GM19035 (cell line): ENCODE results near the gene GSTM5.
"Not testable (repeated sequence)": the region's sequence is repeated elsewhere in the genome, so short reads cannot be mapped to it uniquely, and the experiment has no call there.

ENCODE experiments used
- ATAC-seq: cut with Tn5 transposase; IDR thresholded peaks from one replicate; pipeline ENCODE4 v1.9.1; 2021; ENCODE audit not compliant: unreplicated experiment

Gene GSTM5

DNA sequence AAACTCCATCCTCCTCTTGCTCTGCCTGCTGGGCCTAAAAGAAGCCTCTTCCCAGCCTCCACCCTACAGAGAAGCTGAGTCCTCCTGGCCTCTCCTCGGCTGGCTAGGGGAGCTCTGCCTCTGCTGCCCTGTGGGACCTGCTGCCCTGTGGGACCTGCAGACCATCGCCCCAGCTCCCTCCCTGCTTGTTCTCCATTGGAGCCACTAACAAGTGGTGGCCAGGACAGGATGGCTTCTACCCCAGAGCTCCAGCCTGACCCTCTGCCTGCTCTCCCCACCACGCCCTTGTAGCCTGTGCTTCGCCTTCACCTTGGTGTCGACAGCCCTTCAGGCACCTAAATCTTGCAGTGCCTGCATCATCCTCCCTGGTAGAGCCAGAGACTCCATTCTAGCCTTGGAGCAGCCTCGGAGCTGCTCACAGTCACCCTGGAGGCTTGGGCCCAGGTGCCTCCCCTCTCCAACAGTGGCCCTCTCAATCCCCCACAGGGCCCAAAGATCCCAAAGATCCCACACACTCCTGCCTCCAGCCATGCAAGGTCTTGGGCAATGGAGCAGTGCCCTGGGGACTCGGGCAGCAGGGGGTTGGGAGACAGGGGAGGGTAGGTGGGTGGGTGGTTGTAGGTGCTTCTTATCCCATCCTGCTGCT, 48.7 kb downstream of the GSTM5 start:
- ATAC-seq: no peak

DNA sequence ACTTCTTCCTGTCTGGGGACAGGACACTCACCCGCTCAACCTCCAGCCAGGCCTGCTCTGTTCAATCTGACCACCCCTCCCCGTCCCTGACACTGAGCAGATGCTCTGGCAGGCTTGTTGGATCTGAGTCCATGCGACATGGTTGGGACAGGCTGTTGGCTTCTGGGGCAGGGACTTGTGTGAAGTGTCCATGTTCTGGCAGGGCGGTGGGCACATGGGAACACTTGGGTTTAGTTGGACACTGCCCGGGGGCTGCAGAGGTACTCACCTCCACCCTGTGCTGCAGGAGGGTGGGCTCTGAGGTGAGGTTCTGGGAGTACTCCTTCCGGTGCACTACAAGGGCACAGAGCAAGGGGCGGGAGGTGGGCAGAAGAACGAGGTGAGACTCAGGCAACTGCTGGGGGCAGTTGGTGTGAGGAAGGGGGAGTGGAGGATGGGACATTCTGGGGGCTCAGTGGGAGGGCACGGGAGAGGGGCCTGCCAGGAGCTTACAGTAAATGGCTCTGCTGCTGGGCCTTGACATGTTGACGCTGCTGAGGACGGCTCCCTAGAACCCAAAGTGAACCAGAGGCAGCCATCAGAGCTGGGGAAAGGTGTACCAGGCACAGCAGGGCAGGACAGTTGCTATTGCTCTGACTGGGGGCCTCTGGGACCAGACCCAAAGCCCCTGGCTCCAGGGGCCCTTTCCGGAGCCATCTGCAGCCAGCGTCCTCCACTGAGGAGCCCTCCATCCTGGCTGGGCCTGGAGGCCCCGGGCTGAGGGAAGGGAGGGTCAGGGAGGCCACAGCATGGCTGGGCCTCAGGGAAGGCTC, 49.4 kb downstream of the GSTM5 start:
- ATAC-seq: no peak

DNA sequence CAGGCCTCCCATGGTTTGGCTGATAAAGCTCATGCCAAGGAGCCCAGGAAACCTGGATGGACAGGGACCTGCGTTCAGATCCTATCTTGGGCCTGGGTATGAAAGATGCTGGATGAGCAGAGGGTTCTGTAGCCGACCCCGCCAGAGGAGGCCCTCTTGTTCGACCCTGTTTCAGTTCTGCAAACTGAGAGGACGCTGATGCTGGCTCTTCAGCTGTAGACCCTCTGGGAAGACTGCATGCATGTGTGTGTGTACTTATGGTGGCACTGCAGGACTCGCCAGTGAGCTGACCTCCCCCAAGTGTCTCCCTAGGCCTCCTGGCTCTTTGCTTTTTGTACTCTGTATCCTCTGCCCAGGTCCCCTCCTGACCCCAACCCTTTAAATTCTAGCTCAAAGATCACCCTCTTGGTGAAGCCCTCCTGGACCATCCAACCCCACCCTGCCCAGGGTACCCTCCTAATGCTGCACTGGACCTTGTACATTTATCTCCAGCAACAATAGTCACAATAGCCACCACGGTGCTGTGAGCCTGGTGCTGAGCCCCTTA, 50.1 kb downstream of the GSTM5 start:
- no peak for ATAC-seq

DNA sequence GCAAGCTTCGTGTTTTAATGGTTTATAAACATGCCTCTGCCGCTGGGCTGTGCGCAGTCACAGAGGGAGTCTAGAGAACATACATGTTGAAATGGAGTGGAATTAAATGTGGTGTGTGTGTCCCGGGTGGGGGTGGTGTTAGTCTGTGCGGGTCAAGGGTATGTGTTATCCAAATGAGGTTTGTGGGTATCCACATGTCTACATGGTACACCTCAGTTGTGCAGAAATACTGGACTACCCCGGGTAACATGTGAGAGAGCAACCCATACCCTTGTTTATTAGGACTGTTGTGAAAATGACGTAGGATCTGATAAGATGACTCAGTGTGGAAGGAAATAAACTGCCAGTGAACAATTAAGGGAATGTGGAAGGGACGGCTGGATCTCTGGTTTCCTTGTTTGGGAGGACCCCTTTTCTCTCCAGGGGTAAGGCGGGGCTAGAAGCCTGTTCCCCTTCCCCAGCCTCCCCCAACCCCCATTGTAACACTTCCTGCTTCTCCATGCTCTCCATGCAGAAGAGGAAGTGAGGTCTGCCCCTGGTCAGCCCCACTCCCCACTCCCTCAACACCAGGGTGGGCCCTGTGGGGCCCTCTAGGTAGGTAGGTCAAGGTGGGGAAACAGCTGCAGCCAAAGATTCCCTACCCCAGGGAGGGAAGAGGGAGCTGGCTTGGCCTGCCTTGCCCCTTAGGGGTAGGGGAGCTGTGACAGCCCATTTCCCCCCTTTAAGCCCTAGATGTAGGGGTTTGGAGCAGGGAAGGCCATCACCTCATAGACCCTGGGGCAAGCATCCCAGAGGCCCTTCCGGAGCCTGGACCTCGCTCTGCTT, 51.0 kb downstream of the GSTM5 start:
- ATAC-seq: no peak

DNA sequence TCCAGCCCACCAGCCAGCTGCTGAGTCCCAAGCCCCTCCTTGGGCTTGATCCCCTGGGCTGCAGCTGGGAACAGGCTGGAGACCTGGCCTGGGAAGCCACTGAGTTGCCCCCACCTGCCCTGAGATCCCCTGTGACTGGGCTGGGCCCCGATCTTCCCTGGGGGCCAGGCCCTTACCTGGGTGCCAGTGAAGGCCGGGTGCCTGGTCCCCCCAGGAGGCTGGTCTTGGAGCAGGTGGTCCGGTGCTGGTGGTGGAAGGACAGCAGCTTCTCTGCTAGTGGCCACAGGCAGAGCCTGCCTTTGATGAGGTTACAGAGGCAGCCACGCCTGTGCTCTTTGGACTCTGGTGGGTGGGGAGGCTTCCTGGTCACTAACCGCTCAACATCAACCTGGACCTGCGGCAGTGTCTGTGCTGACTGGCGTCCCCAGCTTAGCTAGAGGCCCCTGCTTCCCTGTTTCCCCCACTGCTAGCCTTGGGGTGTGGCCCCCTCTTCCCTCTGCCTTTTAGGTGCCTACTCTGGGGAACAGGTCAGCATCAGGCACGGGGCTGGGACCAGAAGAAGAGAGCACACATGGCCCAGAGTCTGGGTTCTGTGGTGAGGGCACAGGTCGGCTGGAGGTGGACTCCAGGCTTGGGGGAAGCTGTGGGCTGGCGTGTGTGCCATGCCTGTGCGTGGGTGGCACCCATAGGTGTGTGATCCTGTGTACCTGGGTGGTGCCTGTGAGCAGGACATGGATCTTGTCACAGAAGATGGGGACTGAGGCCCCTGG, 51.8 kb downstream of the GSTM5 start, which contains the start of gene EPS8L3:
EPS8L3 (minus strand) TSS at position 278 of the 770 bp plus-strand sequence. CDS start 2,174 bp downstream, outside the sequence.
- ATAC-seq: no peak

DNA sequence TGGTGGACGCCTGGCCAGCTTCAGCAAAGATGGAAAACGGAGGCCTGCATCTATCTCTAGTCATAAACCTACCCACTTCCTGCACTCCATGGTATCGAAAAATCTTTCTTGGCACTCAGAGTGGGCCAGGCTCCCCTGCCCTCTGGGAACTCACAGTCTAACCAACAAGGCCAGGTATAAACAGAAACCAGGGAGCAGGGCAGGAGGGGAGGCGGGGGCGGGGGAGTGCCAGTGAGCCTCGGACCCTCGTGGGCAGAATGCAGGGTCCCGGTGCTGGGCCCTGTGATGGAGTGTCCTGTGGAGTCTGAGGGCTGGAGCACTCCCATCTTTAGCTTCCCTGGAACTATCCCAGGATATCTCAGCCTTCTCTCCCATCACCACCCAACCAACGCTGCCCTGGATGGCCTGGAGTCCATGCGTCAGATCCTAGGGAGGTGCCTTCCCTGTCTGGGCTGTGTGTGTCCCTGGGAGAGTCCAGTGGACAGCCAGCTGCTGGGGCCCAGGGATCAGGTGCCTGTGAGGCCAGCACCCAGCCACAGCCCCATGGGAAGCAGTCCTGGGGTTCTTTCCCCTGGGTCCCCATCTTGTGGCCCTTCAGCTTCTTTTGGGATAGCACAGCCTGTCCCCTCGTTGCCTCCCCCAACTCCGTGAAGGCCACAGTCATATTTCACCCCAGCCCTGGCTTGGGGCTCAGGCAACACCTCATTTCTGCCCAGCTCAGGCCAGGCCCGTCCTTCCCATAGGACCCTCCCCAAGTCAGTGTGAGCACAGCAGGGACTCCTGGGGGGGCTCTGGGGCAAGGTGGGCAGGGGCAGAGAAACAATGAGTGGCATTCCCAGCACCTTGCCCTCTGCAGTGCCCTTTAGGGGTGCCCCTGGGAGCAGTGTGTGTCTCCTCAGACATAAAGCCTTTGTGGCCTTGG, 52.8 kb downstream of the GSTM5 start:
- ATAC-seq: no peak

DNA sequence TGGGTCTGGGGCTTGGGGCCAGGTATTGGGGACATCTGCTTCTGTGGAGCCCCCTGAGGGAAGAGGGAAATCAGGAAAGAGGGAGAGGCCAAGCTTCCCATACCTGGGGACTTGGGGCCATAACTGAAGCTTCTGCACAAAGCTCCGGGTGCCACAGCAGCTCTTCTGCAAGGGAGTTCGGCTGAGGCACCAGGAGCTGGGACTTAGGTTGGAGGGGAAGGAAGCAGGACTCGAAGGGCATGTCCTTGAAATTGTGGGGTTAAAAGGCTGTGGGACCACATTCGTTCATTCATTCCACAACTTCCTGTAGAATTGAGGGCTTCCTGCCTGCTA, 53.4 kb downstream of the GSTM5 start:
- no peak for ATAC-seq

DNA sequence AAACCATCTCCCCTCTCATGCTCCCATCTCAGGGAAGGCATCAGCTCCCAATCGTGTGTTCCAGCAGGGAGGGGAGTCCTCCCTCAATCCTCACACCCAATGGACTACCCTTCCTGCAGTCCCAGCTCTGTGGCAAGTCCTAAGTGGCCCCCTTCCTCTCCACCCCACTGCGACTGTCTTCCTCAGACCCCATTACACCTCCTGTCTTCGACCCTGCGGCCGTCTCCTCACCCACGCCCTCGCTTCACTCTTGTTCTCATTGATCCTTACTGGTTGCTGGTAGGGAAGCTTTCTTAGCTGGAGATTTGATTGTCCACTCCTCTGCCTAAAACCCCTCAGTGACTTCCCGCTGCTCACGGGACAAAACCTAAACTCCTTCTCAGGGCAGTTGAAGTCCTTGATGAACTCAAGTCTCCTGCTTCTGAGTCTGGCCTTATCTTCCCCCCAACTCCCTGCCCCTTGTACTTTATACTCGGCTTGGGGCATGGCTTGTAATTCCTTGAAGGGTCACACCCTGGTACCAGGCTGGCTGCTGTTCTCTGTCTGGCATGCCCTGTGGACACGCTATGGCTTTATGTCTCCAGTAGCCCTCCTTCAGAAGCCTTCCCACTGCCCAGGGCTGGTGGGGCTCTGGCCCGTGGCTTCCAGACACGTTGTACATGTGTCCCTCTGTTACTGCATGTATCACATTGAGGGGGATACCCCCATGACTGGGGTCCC, 54.0 kb downstream of the GSTM5 start:
- ATAC-seq: no peak

DNA sequence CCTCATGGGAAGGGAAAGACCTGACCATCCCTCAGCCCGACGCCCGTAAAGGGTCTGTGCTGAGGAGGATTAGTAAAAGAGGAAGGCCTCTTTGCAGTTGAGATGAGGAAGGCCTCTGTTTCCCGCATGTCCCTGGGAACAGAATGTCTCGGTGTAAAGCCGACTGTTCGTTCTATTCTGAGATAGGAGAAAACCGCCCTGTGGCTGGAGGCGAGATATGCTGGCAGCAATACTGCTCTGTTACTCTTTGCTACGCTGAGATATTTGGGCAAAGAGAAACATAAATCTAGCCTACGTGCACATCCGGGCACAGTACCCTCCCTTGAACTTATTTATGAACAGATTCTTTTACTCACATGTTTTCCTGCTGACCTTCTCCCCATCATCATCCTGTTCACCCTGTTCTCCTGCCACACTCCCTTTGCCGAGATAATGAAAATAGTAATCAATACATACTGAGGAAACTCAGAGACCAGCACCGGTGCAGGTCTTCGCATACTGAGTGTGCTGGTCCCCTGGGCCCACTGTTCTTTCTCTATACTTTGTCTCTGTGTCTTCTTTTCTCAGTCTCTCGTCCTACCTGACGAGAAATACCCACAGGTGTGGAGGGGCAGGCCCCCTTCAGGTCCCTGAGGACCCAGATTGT, 55.1 kb downstream of the GSTM5 start:
- not testable (repeated sequence) for ATAC-seq
